Thyroid gland (tissue), 4 donors: ENCODE results near the gene PTCH1. TPM values are rescaled to one million over a fixed set of nuclear protein-coding genes. Genes with fewer than 3 reads are reported as not detected.

ENCODE experiments used
- DNase-seq, 2 donors: peaks; one replicate each; pipeline ENCODE4 v3.0.0-alpha.2; 2019
- H3K27ac ChIP-seq, 3 donors: fragments of 200-600 bp; sonication (generic); 1 replicate in 2 of 3; 2 replicates in 1 of 3; pipeline ENCODE4 v1.5.1; 2016 to 2019; ENCODE audit warnings: mild to moderate bottlenecking in 1 of 3, moderate library complexity in 1 of 3
- H3K27me3 ChIP-seq: fragments of 200-600 bp; sonication (generic); one replicate; pipeline ENCODE4 v1.5.1; 2019
- H3K36me3 ChIP-seq, 2 donors: fragments of 200-600 bp; sonication (generic); one replicate each; pipeline ENCODE4 v1.5.1; 2016 to 2019
- H3K4me1 ChIP-seq, 2 donors: fragments of 200-600 bp; sonication (generic); one replicate each; pipeline ENCODE4 v1.5.1; 2017 to 2019
- H3K4me3 ChIP-seq, 3 donors: fragments of 200-600 bp; sonication (generic); replicated peaks in 1 of 3; 1 replicate in 2 of 3; 2 replicates in 1 of 3; pipeline ENCODE4 v1.5.1; 2016; ENCODE audit warnings: mild to moderate bottlenecking in 1 of 3
- H3K9me3 ChIP-seq: fragments of 200-600 bp; sonication (generic); one replicate; pipeline ENCODE4 v1.5.1; 2017
- POLR2A ChIP-seq, 2 donors: fragments of 450-650 bp; IDR thresholded peaks; one replicate each; pipeline ENCODE4 v1.6.1; 2017; ENCODE audit warnings: antibody characterized with exemption in 2 of 2, mild to moderate bottlenecking in 2 of 2, moderate library complexity in 1 of 2
- WGBS, 2 donors: methylation state at CpG; one replicate each; pipeline ENCODE4 v1.1.5; 2017; 5-methylcytosine and 5-hydroxymethylcytosine counted together
- intact Hi-C: fragments of 100-400 bp; cut with DNase I; formaldehyde crosslinking; loops from one replicate; pipeline ENCODE4 v1.15.1; 2023
- total RNA-seq, 4 donors: library from RNA; depleted of rRNA; stranded (reverse); fragments of >200 nt; gene quantifications; one replicate each; pipeline ENCODE4 v1.2.3, GENCODE V29; 2016
- TF ChIP-seq, protein P1 (sequence below), 6 experiments: fragments of 200-600 bp in 3 of 6; fragments of 450-650 bp in 3 of 6; sonication (generic) in 3 of 6; IDR thresholded peaks; one replicate each; pipeline ENCODE4 v1.5.1; 2016 to 2019; ENCODE audit warnings: antibody characterized with exemption in 6 of 6, mild to moderate bottlenecking in 2 of 6, inconsistent platforms in 1 of 6, moderate library complexity in 1 of 6

The PTCH1 gene
- total RNA-seq, 4 donors from 2014 or later, result 10.7 to 293 (median 16.3) TPM

DNA sequence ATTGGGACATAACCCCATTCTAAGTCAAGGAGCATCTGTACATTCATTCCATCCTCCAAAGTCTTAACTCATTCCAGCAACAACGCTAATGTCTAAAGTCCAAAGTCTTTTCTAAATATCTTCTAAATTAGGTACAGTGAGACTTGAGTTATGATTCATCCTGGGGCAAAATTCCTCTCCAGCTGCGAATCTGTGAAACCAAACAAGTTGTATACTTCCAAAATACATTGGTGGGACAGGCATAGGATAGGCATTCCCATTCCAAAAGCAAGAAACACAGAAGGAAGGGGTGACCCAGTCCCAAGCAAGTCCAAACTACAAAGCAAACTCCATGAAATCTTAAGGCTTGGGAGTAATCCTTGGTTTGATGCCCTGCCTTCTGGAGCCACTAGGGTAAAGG, 101.6 kb downstream of the PTCH1 start:
- H3K9me3 ChIP-seq, result no peaks in the 10 kb centered on the region
- H3K27me3 ChIP-seq, result no peaks in the 10 kb centered on the region
- no peaks in the 10 kb centered on the region for H3K4me1 ChIP-seq
- WGBS, 2 donors, result 92 to 97% methylated on average over 2 of the region's 2 CpGs
- H3K4me3 ChIP-seq, result no peak overlapping the region
- H3K27ac ChIP-seq, result no peak overlapping the region
- H3K36me3 ChIP-seq, result no peaks in the 10 kb centered on the region
- intact Hi-C loops, result no loop called here
- no peak for TF ChIP-seq POLR2A (IDR thresholded peaks at IDR 0.05)
- TF ChIP-seq, protein P1, sequence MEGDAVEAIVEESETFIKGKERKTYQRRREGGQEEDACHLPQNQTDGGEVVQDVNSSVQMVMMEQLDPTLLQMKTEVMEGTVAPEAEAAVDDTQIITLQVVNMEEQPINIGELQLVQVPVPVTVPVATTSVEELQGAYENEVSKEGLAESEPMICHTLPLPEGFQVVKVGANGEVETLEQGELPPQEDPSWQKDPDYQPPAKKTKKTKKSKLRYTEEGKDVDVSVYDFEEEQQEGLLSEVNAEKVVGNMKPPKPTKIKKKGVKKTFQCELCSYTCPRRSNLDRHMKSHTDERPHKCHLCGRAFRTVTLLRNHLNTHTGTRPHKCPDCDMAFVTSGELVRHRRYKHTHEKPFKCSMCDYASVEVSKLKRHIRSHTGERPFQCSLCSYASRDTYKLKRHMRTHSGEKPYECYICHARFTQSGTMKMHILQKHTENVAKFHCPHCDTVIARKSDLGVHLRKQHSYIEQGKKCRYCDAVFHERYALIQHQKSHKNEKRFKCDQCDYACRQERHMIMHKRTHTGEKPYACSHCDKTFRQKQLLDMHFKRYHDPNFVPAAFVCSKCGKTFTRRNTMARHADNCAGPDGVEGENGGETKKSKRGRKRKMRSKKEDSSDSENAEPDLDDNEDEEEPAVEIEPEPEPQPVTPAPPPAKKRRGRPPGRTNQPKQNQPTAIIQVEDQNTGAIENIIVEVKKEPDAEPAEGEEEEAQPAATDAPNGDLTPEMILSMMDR (IDR thresholded peaks at IDR 0.05), result no peak
- no peak for DNase-seq

DNA sequence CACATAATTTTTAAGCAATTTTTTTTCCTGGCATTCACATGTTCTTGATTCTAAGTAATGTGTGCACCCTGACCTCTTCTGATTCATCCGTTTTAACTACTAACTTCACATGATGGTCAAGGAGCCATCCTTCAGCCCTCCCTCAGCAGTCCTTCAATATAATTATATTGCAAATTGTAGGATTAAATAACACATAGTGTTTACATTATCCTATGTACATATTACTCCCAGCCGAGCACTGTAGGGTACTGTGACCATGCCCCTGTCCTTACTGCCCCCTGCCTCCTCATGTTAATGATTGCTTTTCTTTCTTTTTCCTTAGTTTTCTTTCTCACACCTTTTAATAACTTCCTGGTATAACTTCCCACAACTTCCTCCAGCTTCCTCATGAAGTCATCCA, 103.0 kb downstream of the PTCH1 start:
- no peaks in the 10 kb centered on the region for H3K27me3 ChIP-seq
- no peak overlapping the region for H3K27ac ChIP-seq
- H3K4me1 ChIP-seq, result no peaks in the 10 kb centered on the region
- no peak for DNase-seq
- 86 to 89% methylated on average over 2 of the region's 2 CpGs for WGBS, 2 donors
- H3K9me3 ChIP-seq, result no peaks in the 10 kb centered on the region
- intact Hi-C loops, result no loop called here
- TF ChIP-seq POLR2A (IDR thresholded peaks at IDR 0.05), result no peak
- TF ChIP-seq, protein P1 (IDR thresholded peaks at IDR 0.05), result no peak
- no peak overlapping the region for H3K4me3 ChIP-seq
- H3K36me3 ChIP-seq, result no peaks in the 10 kb centered on the region

DNA sequence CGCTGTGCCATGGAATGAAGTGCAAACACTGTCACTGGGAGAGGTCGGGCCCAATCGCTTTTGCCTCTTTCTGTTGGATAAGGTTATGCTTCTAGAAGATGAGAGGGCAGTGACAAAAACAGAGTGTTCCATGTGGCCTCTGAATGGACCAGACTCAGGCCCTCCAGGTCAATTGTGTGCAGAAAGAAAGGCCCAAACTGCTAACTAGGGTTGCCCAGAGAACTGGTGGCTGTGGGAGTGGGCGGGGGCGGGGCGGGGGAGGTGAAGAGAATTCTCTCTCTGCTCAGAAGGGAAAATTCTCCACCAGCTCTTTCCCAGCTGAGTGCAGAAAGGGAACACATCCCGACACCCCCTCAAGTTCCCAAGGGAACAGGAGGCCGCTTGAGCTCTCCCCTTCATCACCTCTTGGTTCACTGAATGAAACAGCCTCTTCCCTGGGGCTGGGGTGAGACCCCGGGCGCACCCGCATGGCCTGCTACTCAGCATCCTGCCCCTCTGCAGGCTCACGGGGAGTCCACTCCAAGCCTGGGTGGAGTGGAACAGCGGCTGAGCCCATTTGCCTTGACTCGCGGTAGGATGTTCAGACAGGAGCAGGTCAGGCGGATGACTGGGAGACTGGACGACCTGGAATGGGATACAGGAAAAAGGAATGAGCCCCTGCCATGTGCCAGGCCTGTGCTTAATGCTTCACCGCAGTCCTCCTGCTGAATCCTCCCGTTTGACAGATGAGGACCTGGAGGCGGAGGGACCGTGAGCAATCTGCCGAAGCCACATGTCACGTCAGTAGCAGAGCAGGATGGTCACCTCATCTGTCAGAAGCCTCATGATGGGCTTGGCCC, 105.5 kb downstream of the PTCH1 start:
- Histone ChIP-seq H3K27ac (no peak overlapping the region), H3K4me3 (no peak overlapping the region), H3K9me3 (no peaks in the 10 kb centered on the region), H3K27me3 (no peaks in the 10 kb centered on the region), H3K4me1 (peaks cover 0 to 7% of the 10 kb centered on the region in 2 donors), H3K36me3 (no peaks in the 10 kb centered on the region)
- 94 to 97% methylated on average over 21 to 23 of the region's 23 CpGs for WGBS, 2 donors
- intact Hi-C loops, result no loop called here
- DNase-seq, result no peak
- TF ChIP-seq POLR2A (IDR thresholded peaks at IDR 0.05), result no peak
- TF ChIP-seq, protein P1 (IDR thresholded peaks at IDR 0.05), result no peak

DNA sequence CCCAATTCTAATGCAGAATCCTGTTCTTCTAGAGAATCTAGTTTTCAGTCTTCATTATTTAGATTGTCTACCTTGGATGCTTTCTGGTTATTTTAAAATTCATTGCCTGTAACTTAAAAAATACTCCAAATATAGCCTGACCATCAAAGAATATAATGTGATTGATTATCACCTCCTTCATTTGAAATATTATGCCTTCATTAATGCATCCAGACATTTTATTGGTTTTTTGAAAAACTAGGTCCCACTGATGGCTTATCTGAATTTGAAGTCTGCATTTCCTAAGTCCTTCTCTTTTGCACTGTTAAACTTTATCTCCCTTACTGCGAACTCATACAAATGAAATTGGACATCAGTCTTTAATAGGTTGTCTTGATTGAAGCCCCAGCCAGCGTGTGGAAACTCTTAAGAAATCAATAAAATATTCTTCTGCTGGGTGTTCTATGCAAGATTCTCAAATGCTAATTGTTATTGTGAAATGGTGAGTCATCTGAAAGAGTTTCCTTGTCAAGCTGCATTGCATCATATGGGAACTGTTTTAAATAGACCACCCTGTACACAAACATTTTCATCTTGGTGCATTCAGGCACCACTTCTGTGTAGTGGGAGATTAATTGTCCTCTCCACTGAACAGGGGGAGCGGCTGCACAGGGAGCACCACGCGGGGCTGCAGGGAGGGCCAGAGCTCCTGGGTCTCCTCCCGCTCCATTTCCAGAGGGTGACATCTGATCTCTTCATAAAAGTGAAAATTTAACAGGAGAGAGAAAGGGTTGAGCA, 106.9 kb downstream of the PTCH1 start:
- H3K4me1 ChIP-seq, result peaks cover 0 to 7% of the 10 kb centered on the region in 2 donors
- H3K36me3 ChIP-seq, result no peaks in the 10 kb centered on the region
- no peak for DNase-seq
- no peak overlapping the region for H3K4me3 ChIP-seq
- TF ChIP-seq POLR2A (IDR thresholded peaks at IDR 0.05), result no peak
- TF ChIP-seq, protein P1 (IDR thresholded peaks at IDR 0.05), result no peak
- no peaks in the 10 kb centered on the region for H3K27me3 ChIP-seq
- no peaks in the 10 kb centered on the region for H3K9me3 ChIP-seq
- WGBS, 2 donors, result 73 to 82% methylated on average over 6 of the region's 6 CpGs
- no peak overlapping the region for H3K27ac ChIP-seq
- intact Hi-C loops, result no loop called here

DNA sequence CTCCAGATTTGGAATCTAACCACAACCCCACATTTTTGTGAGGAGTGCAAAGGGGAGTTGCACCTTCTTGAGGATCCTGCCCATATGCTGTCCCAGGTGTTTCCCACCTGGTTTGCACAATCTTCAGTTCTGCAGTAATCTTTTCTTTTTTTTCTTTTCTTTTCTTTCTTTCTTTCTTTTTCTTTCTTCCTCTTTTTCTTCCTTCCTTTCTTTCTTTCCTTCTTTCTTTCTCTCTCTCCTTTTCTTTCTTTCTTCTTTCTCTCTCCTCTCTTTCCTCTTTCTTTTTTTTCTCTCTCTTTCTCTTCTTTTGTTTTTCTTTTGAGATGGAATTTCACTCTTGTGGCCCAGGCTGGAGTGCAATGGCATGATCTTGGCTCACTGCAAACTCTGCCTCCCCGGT, 109.2 kb downstream of the PTCH1 start:
- intact Hi-C loops, result no loop called here
- no peaks in the 10 kb centered on the region for H3K27me3 ChIP-seq
- no peaks in the 10 kb centered on the region for H3K36me3 ChIP-seq
- H3K4me1 ChIP-seq, result peaks cover 0 to 7% of the 10 kb centered on the region in 2 donors
- H3K27ac ChIP-seq, result no peak overlapping the region
- WGBS, 2 donors, result 93 to 96% methylated on average over 1 of the region's 1 CpG
- no peak for DNase-seq
- no peaks in the 10 kb centered on the region for H3K9me3 ChIP-seq
- TF ChIP-seq, protein P1 (IDR thresholded peaks at IDR 0.05), result no peak
- TF ChIP-seq POLR2A (IDR thresholded peaks at IDR 0.05), result no peak
- no peak overlapping the region for H3K4me3 ChIP-seq
